ENCODE results near the gene GHDC. TPM values are rescaled to one million over a fixed set of nuclear protein-coding genes. Genes with fewer than 3 reads are reported as not detected.
"Not testable (repeated sequence)": the region's sequence is repeated elsewhere in the genome, so short reads cannot be mapped to it uniquely, and the experiment has no call there.

The GHDC gene
- total RNA-seq, 4 donors from 2014 or later, result 10.8 to 34.6 (median 32.2) TPM

- in situ Hi-C loops (cut with MboI; ENCODE audit: low pct_ligation_motif_present in 1 of 4, low pct_unique_long_range_greater_than_20kb in 1 of 4, low sequenced_read_pairs in 3 of 4) (no loop called here), intact Hi-C loops (cut with DNase I; ENCODE audit: low total_unique reads) (no loop called here)
- WGBS, 2 donors (ENCODE audit: low coverage in 1 of 2), result 59 to 69% methylated on average over 6 to 17 of the region's 17 CpGs
- peaks cover 0 to 3% (median 0%) of the 10 kb centered on the region in 4 donors for H3K36me3 ChIP-seq
- peaks cover 12 to 37% (median 22%) of the 10 kb centered on the region in 4 donors for H3K4me1 ChIP-seq
- no peaks in the 10 kb centered on the region for H3K9me3 ChIP-seq
- H3K27ac ChIP-seq, result peak overlapping the region in 2 of 4 donors; percentile 74 to 91
- H3K27me3 ChIP-seq, result no peaks in the 10 kb centered on the region
- TF ChIP-seq POLR2AphosphoS5 (IDR thresholded peaks at IDR 0.05) (no peak), POLR2A (IDR thresholded peaks at IDR 0.05) (no peak), CTCF (IDR thresholded peaks at IDR 0.05) (no peak), EP300 (IDR thresholded peaks at IDR 0.05; ENCODE audit: low read depth) (no peak)
- H3K4me3 ChIP-seq, result peak overlapping the region in 3 of 4 donors; percentile 31 to 91 (median 79)
- no peak for DNase-seq
Observed at GRCh38 chr17:42155614-42156045, 38.7 kb downstream of the GHDC start.

- peak overlapping the region; percentile 75 to 92 (median 88) for H3K27ac ChIP-seq
- no peaks in the 10 kb centered on the region for H3K9me3 ChIP-seq
- TF ChIP-seq EP300 (IDR thresholded peaks at IDR 0.05; ENCODE audit: low read depth) (no peak), POLR2AphosphoS5 (IDR thresholded peaks at IDR 0.05) (no peak), POLR2A (IDR thresholded peaks at IDR 0.05) (no peak), CTCF (IDR thresholded peaks at IDR 0.05) (no peak)
- intact Hi-C loops (cut with DNase I; ENCODE audit: low total_unique reads) (no loop called here), in situ Hi-C loops (cut with MboI; ENCODE audit: low pct_ligation_motif_present in 1 of 4, low pct_unique_long_range_greater_than_20kb in 1 of 4, low sequenced_read_pairs in 3 of 4) (no loop called here)
- H3K4me1 ChIP-seq, result peaks cover 14 to 39% (median 22%) of the 10 kb centered on the region in 4 donors
- no peak for DNase-seq
- whole genome bisulfite sequencing, 2 donors (ENCODE audit: low coverage in 1 of 2), result 5 to 6% methylated on average over 8 to 15 of the region's 15 CpGs
- no peaks in the 10 kb centered on the region for H3K27me3 ChIP-seq
- H3K36me3 ChIP-seq, result peaks cover 0 to 3% (median 0%) of the 10 kb centered on the region in 4 donors
- H3K4me3 ChIP-seq, result peak overlapping the region; percentile 79 to 91 (median 88)
Observed at GRCh38 chr17:42153919-42154742, 40.2 kb downstream of the GHDC start.

- DNase-seq, result no peak
- Histone ChIP-seq H3K4me3 (no peak overlapping the region), H3K36me3 (peaks cover 0 to 11% (median 2%) of the 10 kb centered on the region in 4 donors), H3K27me3 (no peaks in the 10 kb centered on the region), H3K9me3 (no peaks in the 10 kb centered on the region), H3K4me1 (peaks cover 0 to 34% (median 5%) of the 10 kb centered on the region in 4 donors), H3K27ac (no peak overlapping the region)
- 84 to 93% methylated on average over 6 to 13 of the region's 13 CpGs for WGBS, 2 donors (ENCODE audit: low coverage in 1 of 2)
- intact Hi-C loops (cut with DNase I; ENCODE audit: low total_unique reads), result no loop called here
- in situ Hi-C loops (cut with MboI; ENCODE audit: low pct_ligation_motif_present in 1 of 4, low pct_unique_long_range_greater_than_20kb in 1 of 4, low sequenced_read_pairs in 3 of 4), result no loop called here
- TF ChIP-seq CTCF (IDR thresholded peaks at IDR 0.05) (no peak), POLR2AphosphoS5 (IDR thresholded peaks at IDR 0.05) (no peak), EP300 (IDR thresholded peaks at IDR 0.05; ENCODE audit: low read depth) (no peak), POLR2A (IDR thresholded peaks at IDR 0.05) (no peak)
Observed at GRCh38 chr17:42146911-42147607, 47.2 kb downstream of the GHDC start.

- H3K36me3 ChIP-seq, result peaks cover 0 to 10% (median 4%) of the 10 kb centered on the region in 4 donors
- peaks cover 2 to 33% (median 12%) of the 10 kb centered on the region in 4 donors for H3K4me1 ChIP-seq
- 71 to 87% methylated on average over 3 to 4 of the region's 4 CpGs for WGBS, 2 donors (ENCODE audit: low coverage in 1 of 2)
- DNase-seq; H3K4me3 ChIP-seq; H3K27ac ChIP-seq; H3K27me3 ChIP-seq; H3K9me3 ChIP-seq; intact Hi-C loops (cut with DNase I; ENCODE audit: low total_unique reads); in situ Hi-C loops (cut with MboI; ENCODE audit: low pct_ligation_motif_present in 1 of 4, low pct_unique_long_range_greater_than_20kb in 1 of 4, low sequenced_read_pairs in 3 of 4): not testable (repeated sequence)
Observed at GRCh38 chr17:42143138-42143537, 51.2 kb downstream of the GHDC start.

Measured in transverse colon (tissue), 4 donors.